Measurements from ENCODE around the gene SERAC1.
"Not testable (repeated sequence)": the region's sequence is repeated elsewhere in the genome, so short reads cannot be mapped to it uniquely, and the experiment has no call there.

- TF ChIP-seq CTCF (IDR thresholded peaks at IDR 0.05; ENCODE audit: low read depth, low read length, missing input control); JUND (IDR thresholded peaks at IDR 0.05); SP1 (IDR thresholded peaks at IDR 0.05); YY1 (IDR thresholded peaks at IDR 0.05); TAF1 (conservative IDR thresholded peaks at IDR 0.05); HNF4A (conservative IDR thresholded peaks at IDR 0.05); REST (IDR thresholded peaks at IDR 0.05); GABPA (IDR thresholded peaks at IDR 0.05 in 1 of 2, conservative IDR thresholded peaks at IDR 0.05 in 1 of 2); ZBTB33 (IDR thresholded peaks at IDR 0.05); RAD21 (IDR thresholded peaks at IDR 0.05); MAX (IDR thresholded peaks at IDR 0.05); EGR1 (IDR thresholded peaks at IDR 0.05; ENCODE audit: low read depth in 2 of 2); FOXA2 (IDR thresholded peaks at IDR 0.05): not testable (repeated sequence)
These were observed 16.0 kb downstream of the SERAC1 start for GRCh38 chr6:158152025-158152424.
